Testis (tissue), 2 donors: ENCODE data around the gene PLA2G4A.

Experiments used
- POLR2A ChIP-seq: fragments of 450-650 bp; IDR thresholded peaks from one replicate; pipeline ENCODE4 v1.6.1; 2017; ENCODE audit warnings: antibody characterized with exemption, mild to moderate bottlenecking, moderate library complexity
- TF ChIP-seq, protein P1 (sequence below), 3 experiments: fragments of 450-650 bp in 2 of 3; fragments of 200-600 bp in 1 of 3; sonication (generic) in 1 of 3; IDR thresholded peaks; one replicate each; pipeline ENCODE4 v1.5.1; 2016 to 2019; ENCODE audit warnings: antibody characterized with exemption in 3 of 3, mild to moderate bottlenecking in 2 of 3, moderate library complexity in 1 of 3

GRCh38 chr1:186967656-186968394 is 139.1 kb downstream of the PLA2G4A start:
- TF ChIP-seq, protein P1, sequence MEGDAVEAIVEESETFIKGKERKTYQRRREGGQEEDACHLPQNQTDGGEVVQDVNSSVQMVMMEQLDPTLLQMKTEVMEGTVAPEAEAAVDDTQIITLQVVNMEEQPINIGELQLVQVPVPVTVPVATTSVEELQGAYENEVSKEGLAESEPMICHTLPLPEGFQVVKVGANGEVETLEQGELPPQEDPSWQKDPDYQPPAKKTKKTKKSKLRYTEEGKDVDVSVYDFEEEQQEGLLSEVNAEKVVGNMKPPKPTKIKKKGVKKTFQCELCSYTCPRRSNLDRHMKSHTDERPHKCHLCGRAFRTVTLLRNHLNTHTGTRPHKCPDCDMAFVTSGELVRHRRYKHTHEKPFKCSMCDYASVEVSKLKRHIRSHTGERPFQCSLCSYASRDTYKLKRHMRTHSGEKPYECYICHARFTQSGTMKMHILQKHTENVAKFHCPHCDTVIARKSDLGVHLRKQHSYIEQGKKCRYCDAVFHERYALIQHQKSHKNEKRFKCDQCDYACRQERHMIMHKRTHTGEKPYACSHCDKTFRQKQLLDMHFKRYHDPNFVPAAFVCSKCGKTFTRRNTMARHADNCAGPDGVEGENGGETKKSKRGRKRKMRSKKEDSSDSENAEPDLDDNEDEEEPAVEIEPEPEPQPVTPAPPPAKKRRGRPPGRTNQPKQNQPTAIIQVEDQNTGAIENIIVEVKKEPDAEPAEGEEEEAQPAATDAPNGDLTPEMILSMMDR (IDR thresholded peaks at IDR 0.05) = no peak
- TF ChIP-seq POLR2A = no peak
